ENCODE data around the gene SWAP70.

DNA sequence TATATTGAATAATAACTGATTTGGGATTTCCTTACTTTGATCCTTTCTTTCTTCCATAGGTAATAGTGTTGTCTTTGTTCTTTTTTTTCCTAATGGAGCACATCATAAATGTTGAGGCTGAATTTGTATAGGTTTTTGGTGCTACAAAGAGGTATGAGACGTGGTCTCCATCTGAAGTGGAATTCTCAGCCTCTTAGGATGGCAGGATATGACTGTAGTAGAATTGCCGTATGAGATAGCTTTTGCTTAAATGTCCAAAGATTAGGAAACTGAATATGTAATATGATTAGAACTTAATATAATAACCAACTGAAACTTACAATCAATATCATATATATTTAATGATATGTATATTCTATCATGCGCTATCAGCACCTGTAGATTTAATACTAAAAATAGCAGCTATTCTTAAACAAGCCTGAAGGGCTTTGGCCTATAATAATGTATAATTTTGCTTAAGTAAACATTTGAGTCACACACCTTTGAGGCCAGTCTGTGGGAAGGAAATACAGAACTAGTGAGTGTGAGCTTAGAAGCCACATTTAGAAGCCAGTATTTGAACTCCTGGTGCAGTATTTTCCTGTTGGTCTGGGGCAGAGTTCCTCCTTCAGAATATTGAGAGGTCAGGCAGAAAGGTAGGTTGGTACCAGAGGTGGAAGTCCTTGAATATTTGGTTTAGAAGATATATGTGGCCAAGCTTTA is 62.6 kb downstream of the SWAP70 start:
- no peak for TF ChIP-seq CTCF (IDR thresholded peaks at IDR 0.05; ENCODE audit: low read depth, low read length)
- TF ChIP-seq POLR2A (IDR thresholded peaks at IDR 0.05; ENCODE audit: extremely low read depth, insufficient read length): no peak
